IMR-90 (cell line): ENCODE measurements around the gene SAMD4B. TPM values are rescaled to one million over a fixed set of nuclear protein-coding genes. Genes with fewer than 3 reads are reported as not detected.

Source experiments
- ATAC-seq: fragments of 200-7000 bp; cut with Tn5 transposase; 2 replicates; pipeline ENCODE4 v1.9.1; 2020; ENCODE audit warnings: low read depth, mild to moderate bottlenecking, moderate library complexity
- BruUV-seq: library from RNA; stranded (reverse); fragments of 400-500 nt; replicated peaks from 2 replicates; lab custom pipeline; 2021; lab: Mats Ljungman, UMichigan
- CTCF ChIA-PET: fragments of 300-600 bp; formaldehyde crosslinking; extraction: SDS; loops from one replicate; lab custom pipeline; 2021; ENCODE audit warnings: antibody characterized with exemption; lab: Yijun Ruan, JAX
- POLR2A ChIA-PET: fragments of 300-600 bp; sonication (Branson Sonifier 250); formaldehyde crosslinking; loops from one replicate; lab custom pipeline; 2022; ENCODE audit warnings: antibody characterized with exemption; ENCODE audit not compliant: unreplicated experiment; lab: Charles Lee
- DNase-seq: peaks from one replicate; pipeline ENCODE4 v3.0.0; 2013
- H2AFZ ChIP-seq: replicated peaks from 2 replicates; pipeline ENCODE3; 2013; ENCODE audit warnings: low read length, mild to moderate bottlenecking; ENCODE audit not compliant: poor library complexity
- H2AK5ac ChIP-seq: 2 replicates; pipeline ENCODE4 v1.6.1; 2013; ENCODE audit warnings: low read depth, low read length, inconsistent platforms
- H2AK9ac ChIP-seq: replicated peaks from 2 replicates; pipeline ENCODE3; 2013; ENCODE audit warnings: mild to moderate bottlenecking, low read depth, low read length, moderate library complexity; ENCODE audit not compliant: poor library complexity
- H2BK120ac ChIP-seq: 2 replicates; pipeline ENCODE4 v1.6.1; 2013; ENCODE audit warnings: low read depth, low read length, inconsistent platforms
- H2BK15ac ChIP-seq: 3 replicates; pipeline ENCODE4 v1.6.1; 2013; ENCODE audit warnings: low read depth, low read length, inconsistent platforms
- H2BK20ac ChIP-seq: 2 replicates; pipeline ENCODE4 v1.6.1; 2013; ENCODE audit warnings: low read depth, mild to moderate bottlenecking, inconsistent platforms, low read length, moderate library complexity
- H2BK5ac ChIP-seq: 2 replicates; pipeline ENCODE4 v1.6.1; 2013; ENCODE audit warnings: mild to moderate bottlenecking, low read depth, low read length, inconsistent platforms; ENCODE audit not compliant: poor library complexity, severe bottlenecking
- H3K14ac ChIP-seq: replicated peaks from 2 replicates; pipeline ENCODE4 v1.6.1; 2013; ENCODE audit warnings: low read depth, low read length, inconsistent platforms
- H3K18ac ChIP-seq: 2 replicates; pipeline ENCODE4 v1.6.1; 2013; ENCODE audit warnings: low read depth, low read length, control low read depth
- H3K23ac ChIP-seq: 2 replicates; pipeline ENCODE4 v1.6.1; 2013; ENCODE audit warnings: low read depth, low read length, inconsistent platforms
- H3K27ac ChIP-seq: 2 replicates; pipeline ENCODE4 v1.5.1; 2013; ENCODE audit warnings: mild to moderate bottlenecking, control low read depth, low read length; ENCODE audit not compliant: insufficient read depth
- H3K27me3 ChIP-seq: 2 replicates; pipeline ENCODE4 v1.6.1; 2013; ENCODE audit warnings: low read length; ENCODE audit not compliant: control insufficient read depth, insufficient read depth
- H3K36me3 ChIP-seq: 2 replicates; pipeline ENCODE4 v1.6.1; 2013; ENCODE audit warnings: low read length, mixed read lengths; ENCODE audit not compliant: control insufficient read depth, insufficient read depth
- H3K4ac ChIP-seq: 2 replicates; pipeline ENCODE4 v1.6.1; 2013; ENCODE audit warnings: low read depth, low read length, inconsistent platforms
- H3K4me1 ChIP-seq: 2 replicates; pipeline ENCODE4 v1.6.1; 2013; ENCODE audit warnings: low read length, mixed read lengths; ENCODE audit not compliant: control insufficient read depth, insufficient read depth
- H3K4me2 ChIP-seq: 2 replicates; pipeline ENCODE4 v1.6.1; 2013; ENCODE audit warnings: low read depth, mild to moderate bottlenecking, control low read depth, low read length, moderate library complexity
- H3K4me3 ChIP-seq: 2 replicates; pipeline ENCODE4 v1.5.1; 2013; ENCODE audit warnings: low read depth, mild to moderate bottlenecking, control low read depth, low read length, moderate library complexity; ENCODE audit not compliant: insufficient read depth
- H3K56ac ChIP-seq: 2 replicates; pipeline ENCODE4 v1.6.1; 2013; ENCODE audit warnings: low read length, inconsistent platforms; ENCODE audit not compliant: insufficient read depth; ENCODE audit errors: extremely low read depth
- H3K79me1 ChIP-seq, 2 experiments: 2 replicates each; pipeline ENCODE4 v1.6.1; 2013; ENCODE audit warnings: low read length in 2 of 2, inconsistent platforms in 1 of 2, low read depth in 1 of 2
- H3K9ac ChIP-seq: 2 replicates; pipeline ENCODE4 v1.6.1; 2013; ENCODE audit warnings: low read depth, low read length, control low read depth
- H3K9me1 ChIP-seq: 2 replicates; pipeline ENCODE4 v1.6.1; 2013; ENCODE audit warnings: low read length, inconsistent platforms; ENCODE audit not compliant: insufficient read depth
- H3K9me3 ChIP-seq: 2 replicates; pipeline ENCODE4 v1.6.1; 2013; ENCODE audit warnings: low read length; ENCODE audit not compliant: control insufficient read depth, insufficient read depth
- H4K20me1 ChIP-seq: 2 replicates; pipeline ENCODE4 v1.6.1; 2013; ENCODE audit warnings: low read length, inconsistent platforms; ENCODE audit not compliant: insufficient read depth
- H4K5ac ChIP-seq: 2 replicates; pipeline ENCODE4 v1.6.1; 2013; ENCODE audit warnings: mild to moderate bottlenecking, low read depth, low read length, control low read depth
- H4K8ac ChIP-seq, 2 experiments: 2 replicates each; pipeline ENCODE4 v1.6.1; 2013; ENCODE audit warnings: low read depth in 2 of 2, low read length in 2 of 2, control low read depth in 1 of 2, inconsistent platforms in 1 of 2
- H4K91ac ChIP-seq: 2 replicates; pipeline ENCODE4 v1.6.1; 2013; ENCODE audit warnings: low read depth, low read length, inconsistent platforms; ENCODE audit not compliant: insufficient read depth
- BHLHE40 ChIP-seq: fragments of 150-350 bp; IDR thresholded peaks from 2 replicates; pipeline ENCODE4 v1.6.1; 2016; ENCODE audit warnings: mild to moderate bottlenecking, low read depth, low read length
- CEBPB ChIP-seq: IDR thresholded peaks from 2 replicates; pipeline ENCODE4 v1.6.1; 2012; ENCODE audit warnings: low read depth, low read length, improper control_type of control experiment
- CHD1 ChIP-seq: IDR thresholded peaks from 2 replicates; pipeline ENCODE4 v1.6.1; 2012; ENCODE audit warnings: low read depth, low read length, improper control_type of control experiment
- CTCF ChIP-seq: conservative IDR thresholded peaks from 2 replicates; pipeline ENCODE4 v1.5.1; 2012; ENCODE audit warnings: mild to moderate bottlenecking, low read depth, low read length, improper control_type of control experiment
- ELK1 ChIP-seq: fragments of 150-350 bp; IDR thresholded peaks from 2 replicates; pipeline ENCODE4 v1.6.1; 2016; ENCODE audit warnings: low read depth, mild to moderate bottlenecking, low read length, moderate library complexity, borderline replicate concordance
- FOS ChIP-seq: fragments of 150-350 bp; IDR thresholded peaks from 2 replicates; pipeline ENCODE4 v1.6.1; 2016; ENCODE audit warnings: low read depth, low read length
- MAFK ChIP-seq: IDR thresholded peaks from 2 replicates; pipeline ENCODE4 v1.6.1; 2012; ENCODE audit warnings: low read depth, low read length, improper control_type of control experiment
- MAZ ChIP-seq: IDR thresholded peaks from 2 replicates; pipeline ENCODE4 v1.6.1; 2012; ENCODE audit warnings: low read depth, mild to moderate bottlenecking, low read length, improper control_type of control experiment, moderate library complexity, borderline replicate concordance
- MXI1 ChIP-seq: IDR thresholded peaks from 2 replicates; pipeline ENCODE4 v1.6.1; 2012; ENCODE audit warnings: low read depth, mild to moderate bottlenecking, low read length, moderate library complexity, borderline replicate concordance
- NFE2L2 ChIP-seq: fragments of 150-350 bp; IDR thresholded peaks from 2 replicates; pipeline ENCODE4 v1.6.1; 2016; ENCODE audit warnings: low read depth, mild to moderate bottlenecking, low read length
- POLR2A ChIP-seq: IDR thresholded peaks from 2 replicates; pipeline ENCODE4 v1.6.1; 2012; ENCODE audit warnings: mild to moderate bottlenecking, low read depth, low read length
- RAD21 ChIP-seq: IDR thresholded peaks from 2 replicates; pipeline ENCODE4 v1.6.1; 2012; ENCODE audit warnings: low read length, improper control_type of control experiment
- RCOR1 ChIP-seq: IDR thresholded peaks from 2 replicates; pipeline ENCODE4 v1.6.1; 2012; ENCODE audit warnings: mild to moderate bottlenecking, low read length, improper control_type of control experiment; ENCODE audit not compliant: insufficient replicate concordance
- RFX5 ChIP-seq: IDR thresholded peaks from 2 replicates; pipeline ENCODE4 v1.8.0; 2012; ENCODE audit warnings: low read depth, mild to moderate bottlenecking, low read length, moderate library complexity
- SMC3 ChIP-seq: fragments of 150-350 bp; IDR thresholded peaks from 2 replicates; pipeline ENCODE4 v1.6.1; 2016; ENCODE audit warnings: low read depth, mild to moderate bottlenecking, antibody characterized with exemption, low read length, moderate library complexity
- USF2 ChIP-seq: fragments of 150-350 bp; IDR thresholded peaks from 2 replicates; pipeline ENCODE4 v1.6.1; 2017; ENCODE audit warnings: mild to moderate bottlenecking, antibody characterized with exemption, low read length, low read depth
- WGBS, 2 experiments: methylation state at CpG; one replicate each; pipeline versions ENCODE4 v1.1.5 to v1.1.7; 2013; ENCODE audit warnings: missing lambda C conversion rate in 2 of 2; ENCODE audit not compliant: insufficient read length in 1 of 2; ENCODE audit errors: extremely low coverage in 2 of 2; 5-methylcytosine and 5-hydroxymethylcytosine counted together
- dilution Hi-C: fragments of 300-500 bp; cut with HindIII; formaldehyde crosslinking; loops from one replicate; pipeline ENCODE4 v1.14.3; 2018; ENCODE audit warnings: low sequenced_read_pairs; ENCODE audit not compliant: unreplicated experiment
- in situ Hi-C: fragments of 300-500 bp; cut with MboI; formaldehyde crosslinking; loops from 3 replicates; pipeline ENCODE4 v1.14.3; 2019; ENCODE audit warnings: low sequenced_read_pairs, inconsistent platforms, mixed read lengths
- intact Hi-C: fragments of 100-400 bp; cut with micrococcal nuclease; formaldehyde crosslinking; loops from 2 replicates; pipeline ENCODE4 v1.10.0; 2022
- polyA plus RNA-seq, 3 experiments: library from polyadenylated mRNA; depleted of rRNA; stranded (reverse); fragments of >200 nt; gene quantifications; 2 replicates each; pipeline ENCODE4 v1.2.3, GENCODE V29; 2012; ENCODE audit warnings: low replicate concordance in 1 of 3
- total RNA-seq: library from RNA; depleted of rRNA; stranded (reverse); fragments of >200 nt; gene quantifications from 2 replicates; pipeline ENCODE4 v1.2.3, GENCODE V29; 2012

SAMD4B gene
- total and polyA plus RNA-seq, 2 of the 4 experiments (the other 2 are of a cell fraction), result 18.3 to 97.2 TPM

GRCh38 chr19:39384839-39385568, 42.8 kb downstream of the SAMD4B start:
- H2BK120ac ChIP-seq, result no peak overlapping the region
- H3K4me2 ChIP-seq, result no peak overlapping the region
- no peak overlapping the region for H3K18ac ChIP-seq
- no peak overlapping the region for H3K27ac ChIP-seq
- no peak overlapping the region for H2BK5ac ChIP-seq
- dilution Hi-C loops, result no loop called here
- H4K91ac ChIP-seq, result no peak overlapping the region
- no peak overlapping the region for H2BK20ac ChIP-seq
- intact Hi-C loops, result no loop called here
- H3K4me3 ChIP-seq, result no peak overlapping the region
- TF ChIP-seq MAFK, result no peak
- TF ChIP-seq RAD21, result no peak
- no peak for TF ChIP-seq CHD1
- no peak for TF ChIP-seq CEBPB
- no peak for TF ChIP-seq RFX5
- TF ChIP-seq SMC3, result no peak
- no peak for TF ChIP-seq ELK1
- no peak for TF ChIP-seq MAZ
- TF ChIP-seq FOS, result no peak
- no peak for TF ChIP-seq RCOR1
- no peak for TF ChIP-seq USF2
- no peak for TF ChIP-seq MXI1
- TF ChIP-seq CTCF, result no peak
- TF ChIP-seq NFE2L2, result no peak
- TF ChIP-seq POLR2A, result no peak; the same call in 1 of the 2 replicates
- TF ChIP-seq BHLHE40, result no peak
- no peak overlapping the region for H3K4ac ChIP-seq
- H3K36me3 ChIP-seq, result peaks cover 78% of the 10 kb centered on the region
- H3K23ac ChIP-seq, result no peak overlapping the region
- no peak overlapping the region for H4K5ac ChIP-seq
- no peak overlapping the region for H3K56ac ChIP-seq
- WGBS, 2 experiments, result no CpG with 5 or more reads among the region's 9 CpGs
- no peak overlapping the region for H2AK5ac ChIP-seq
- no peak overlapping the region for H3K14ac ChIP-seq
- CTCF ChIA-PET, result no interaction called here
- BruUV-seq, result TSS peak; percentile 71
- H2AFZ ChIP-seq, result no peak overlapping the region
- no peaks in the 10 kb centered on the region for H3K9me3 ChIP-seq
- in situ Hi-C loops, result no loop called here
- H2AK9ac ChIP-seq, result no peak overlapping the region
- peaks cover 4% of the 10 kb centered on the region for H4K20me1 ChIP-seq
- H3K79me1 ChIP-seq, result peaks cover 16 to 41% of the 10 kb centered on the region in 2 experiments
- ATAC-seq (no peak), DNase-seq (no peak)
- H2BK15ac ChIP-seq, result no peak overlapping the region
- no peaks in the 10 kb centered on the region for H3K27me3 ChIP-seq
- peaks cover 13% of the 10 kb centered on the region for H3K9me1 ChIP-seq
- POLR2A ChIA-PET, result interaction anchor here (0.6 kb wide), 1 partner anchor 22 kb away, joined by 14 read pairs; the partner anchor contains the start of gene ZFP36
- peaks cover 5% of the 10 kb centered on the region for H3K4me1 ChIP-seq
- H4K8ac ChIP-seq, result no peak overlapping the region
- no peak overlapping the region for H3K9ac ChIP-seq
